Peyer's patch (tissue), 4 donors: Measurements from ENCODE around the gene LAMC3. TPM values are rescaled to one million over a fixed set of nuclear protein-coding genes. Genes with fewer than 3 reads are reported as not detected.

Source experiments
- DNase-seq, 3 donors: peaks; one replicate each; pipeline ENCODE4 v3.0.0-alpha.2; 2017 to 2019
- H3K27ac ChIP-seq, 4 donors: fragments of 200-600 bp; sonication (generic); one replicate each; pipeline ENCODE4 v1.5.1; 2016 to 2019
- H3K27me3 ChIP-seq, 2 donors: fragments of 200-600 bp; sonication (generic); one replicate each; pipeline ENCODE4 v1.5.1; 2019
- H3K36me3 ChIP-seq, 3 donors: fragments of 200-600 bp; sonication (generic); one replicate each; pipeline ENCODE4 v1.5.1; 2016 to 2019
- H3K4me1 ChIP-seq, 4 donors: fragments of 200-600 bp; sonication (generic); one replicate each; pipeline ENCODE4 v1.5.1; 2016 to 2019
- H3K4me3 ChIP-seq, 4 donors: fragments of 200-600 bp; sonication (generic); 1 replicate in 3 of 4; 2 replicates in 1 of 4; pipeline ENCODE4 v1.5.1; 2016 to 2019; ENCODE audit warnings: mild to moderate bottlenecking in 1 of 4
- H3K9me3 ChIP-seq, 4 donors: fragments of 200-600 bp; sonication (generic); one replicate each; pipeline ENCODE4 v1.5.1; 2016 to 2019; ENCODE audit warnings: mild to moderate bottlenecking in 1 of 4
- POLR2A ChIP-seq, 2 donors: fragments of 450-650 bp; IDR thresholded peaks; one replicate each; pipeline ENCODE4 v1.5.1; 2017; ENCODE audit warnings: antibody characterized with exemption in 2 of 2, mild to moderate bottlenecking in 2 of 2, moderate library complexity in 2 of 2
- total RNA-seq, 4 donors: library from RNA; depleted of rRNA; stranded (reverse); fragments of >200 nt; gene quantifications; one replicate each; pipeline ENCODE4 v1.1.0, GENCODE V29; 2016
- TF ChIP-seq, protein P1 (sequence below), 6 experiments: fragments of 450-650 bp in 4 of 6; fragments of 200-600 bp in 2 of 6; sonication (generic) in 1 of 6; IDR thresholded peaks; one replicate each; pipeline ENCODE4 v1.5.1; 2017 to 2019; ENCODE audit warnings: antibody characterized with exemption in 6 of 6, mild to moderate bottlenecking in 3 of 6, moderate library complexity in 1 of 6

LAMC3 gene
- total RNA-seq, 4 donors from 2014 or later = 1.6 to 4.1 (median 3.9) TPM; not detected in 1

DNA sequence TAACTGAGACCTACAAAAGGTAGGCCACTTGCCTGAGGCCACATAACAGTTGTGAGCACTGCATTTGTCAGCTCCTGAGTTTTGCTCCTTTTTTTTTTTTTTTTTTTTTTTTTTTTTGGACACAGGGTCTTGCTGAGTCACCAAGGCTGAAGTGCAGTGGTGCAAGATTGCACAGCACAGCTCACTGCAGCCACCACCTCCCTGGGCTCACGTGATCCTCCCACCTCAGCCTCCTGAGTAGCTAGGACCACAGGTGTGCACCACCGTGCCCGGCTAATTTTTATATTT is 37.1 kb downstream of the LAMC3 start:
- Histone ChIP-seq H3K9me3 (no peaks in the 10 kb centered on the region), H3K27ac (no peak overlapping the region), H3K4me1 (peaks cover 0 to 4% (median 0%) of the 10 kb centered on the region in 4 donors), H3K27me3 (no peaks in the 10 kb centered on the region), H3K4me3 (no peak overlapping the region), H3K36me3 (no peaks in the 10 kb centered on the region)
- no peak for TF ChIP-seq POLR2A (IDR thresholded peaks at IDR 0.05)
- TF ChIP-seq, protein P1, sequence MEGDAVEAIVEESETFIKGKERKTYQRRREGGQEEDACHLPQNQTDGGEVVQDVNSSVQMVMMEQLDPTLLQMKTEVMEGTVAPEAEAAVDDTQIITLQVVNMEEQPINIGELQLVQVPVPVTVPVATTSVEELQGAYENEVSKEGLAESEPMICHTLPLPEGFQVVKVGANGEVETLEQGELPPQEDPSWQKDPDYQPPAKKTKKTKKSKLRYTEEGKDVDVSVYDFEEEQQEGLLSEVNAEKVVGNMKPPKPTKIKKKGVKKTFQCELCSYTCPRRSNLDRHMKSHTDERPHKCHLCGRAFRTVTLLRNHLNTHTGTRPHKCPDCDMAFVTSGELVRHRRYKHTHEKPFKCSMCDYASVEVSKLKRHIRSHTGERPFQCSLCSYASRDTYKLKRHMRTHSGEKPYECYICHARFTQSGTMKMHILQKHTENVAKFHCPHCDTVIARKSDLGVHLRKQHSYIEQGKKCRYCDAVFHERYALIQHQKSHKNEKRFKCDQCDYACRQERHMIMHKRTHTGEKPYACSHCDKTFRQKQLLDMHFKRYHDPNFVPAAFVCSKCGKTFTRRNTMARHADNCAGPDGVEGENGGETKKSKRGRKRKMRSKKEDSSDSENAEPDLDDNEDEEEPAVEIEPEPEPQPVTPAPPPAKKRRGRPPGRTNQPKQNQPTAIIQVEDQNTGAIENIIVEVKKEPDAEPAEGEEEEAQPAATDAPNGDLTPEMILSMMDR (IDR thresholded peaks at IDR 0.05) = no peak
- DNase-seq = no peak

DNA sequence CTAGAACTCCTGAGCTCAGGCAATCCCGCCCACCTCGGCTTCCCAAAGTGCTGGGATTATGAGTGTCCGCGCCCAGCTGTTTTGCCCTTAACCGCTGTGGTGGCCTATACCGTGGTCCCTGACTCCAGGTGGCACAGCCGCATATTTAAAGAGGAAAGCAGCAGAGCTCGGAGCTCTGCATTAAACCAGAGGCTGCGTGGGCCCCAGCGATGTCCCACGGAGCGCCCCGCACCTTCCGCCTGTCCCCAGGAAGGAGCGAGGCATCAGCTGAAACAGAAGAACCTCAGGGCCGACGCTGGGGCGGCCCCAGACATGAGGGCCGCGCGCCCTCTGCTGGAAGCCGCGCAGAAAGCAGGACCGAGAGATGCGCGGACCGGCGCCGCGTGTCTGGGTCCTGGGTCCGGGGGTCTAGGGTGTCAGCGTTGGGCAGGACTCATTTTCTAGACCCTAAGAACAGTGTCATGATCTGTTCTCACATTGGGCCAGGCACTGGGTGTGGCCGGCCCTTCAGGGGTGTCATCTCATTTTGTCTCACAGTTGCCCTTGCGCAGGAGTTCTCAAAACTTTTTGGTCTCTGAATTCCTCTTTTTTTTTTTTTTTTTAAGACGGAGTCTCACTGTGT is 37.7 kb downstream of the LAMC3 start:
- peak; percentile 70 to 85 (median 78) for DNase-seq
- no peak overlapping the region for H3K27ac ChIP-seq
- no peak for TF ChIP-seq POLR2A (IDR thresholded peaks at IDR 0.05)
- TF ChIP-seq, protein P1 (IDR thresholded peaks at IDR 0.05) = peak; percentile 73 to 93 (median 77)
- peaks cover 0 to 4% (median 0%) of the 10 kb centered on the region in 4 donors for H3K4me1 ChIP-seq
- no peaks in the 10 kb centered on the region for H3K9me3 ChIP-seq
- no peaks in the 10 kb centered on the region for H3K27me3 ChIP-seq
- no peaks in the 10 kb centered on the region for H3K36me3 ChIP-seq
- H3K4me3 ChIP-seq = peak overlapping the region in 1 of 4 donors; percentile 6

DNA sequence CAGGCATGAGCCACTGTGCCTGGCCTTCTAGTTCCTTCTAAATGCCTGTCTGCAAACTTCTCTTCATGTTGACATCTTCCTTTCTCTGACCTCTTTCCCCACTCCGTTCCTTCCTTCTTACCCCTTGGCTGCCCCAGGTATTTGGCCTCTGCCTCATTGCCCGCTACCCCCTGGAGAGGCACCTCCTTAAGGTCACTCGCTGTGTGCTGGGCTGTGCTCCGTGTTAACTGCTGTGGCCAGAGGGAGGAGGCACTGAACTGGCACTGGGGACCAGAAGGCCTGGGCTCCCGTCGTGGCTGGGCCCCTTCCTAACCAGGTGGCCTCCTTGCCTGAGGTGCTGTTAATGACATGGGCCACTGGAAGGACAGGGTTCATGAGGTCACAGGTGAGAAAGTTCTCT is 39.4 kb downstream of the LAMC3 start:
- TF ChIP-seq, protein P1 (IDR thresholded peaks at IDR 0.05) = no peak
- no peak for TF ChIP-seq POLR2A (IDR thresholded peaks at IDR 0.05)
- H3K27ac ChIP-seq = no peak overlapping the region

DNA sequence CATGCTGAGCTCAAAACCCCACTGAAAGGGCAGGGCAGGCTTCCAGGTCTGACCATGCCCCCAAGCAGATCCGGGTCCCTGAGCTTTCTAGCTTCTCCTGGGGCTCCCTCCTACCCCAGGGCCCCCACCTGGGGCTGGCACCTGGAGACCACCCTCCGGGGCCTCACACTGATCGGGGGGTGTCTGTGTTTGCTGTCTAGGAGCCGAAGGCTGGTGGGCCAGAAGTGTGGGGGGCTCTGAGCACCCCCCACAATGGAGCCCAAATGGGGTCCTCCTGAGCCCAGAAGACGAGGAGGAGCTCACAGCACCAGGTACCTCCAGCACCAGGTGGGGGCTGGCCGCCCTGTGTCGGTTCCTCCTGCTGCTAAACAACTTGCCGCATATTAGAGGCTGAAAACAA is 39.8 kb downstream of the LAMC3 start:
- TF ChIP-seq, protein P1 (IDR thresholded peaks at IDR 0.05) = no peak
- no peak for TF ChIP-seq POLR2A (IDR thresholded peaks at IDR 0.05)
- H3K4me3 ChIP-seq = no peak overlapping the region
- H3K36me3 ChIP-seq = no peaks in the 10 kb centered on the region
- DNase-seq = no peak
- no peaks in the 10 kb centered on the region for H3K27me3 ChIP-seq
- no peaks in the 10 kb centered on the region for H3K9me3 ChIP-seq
- no peak overlapping the region for H3K27ac ChIP-seq
- H3K4me1 ChIP-seq = peaks cover 0 to 4% (median 0%) of the 10 kb centered on the region in 4 donors

More for the DNA sequence above, 39.4 kb downstream of the LAMC3 start:
- H3K36me3 ChIP-seq = no peaks in the 10 kb centered on the region
- no peak overlapping the region for H3K4me3 ChIP-seq
- DNase-seq = no peak
- peaks cover 0 to 4% (median 0%) of the 10 kb centered on the region in 4 donors for H3K4me1 ChIP-seq
- no peaks in the 10 kb centered on the region for H3K27me3 ChIP-seq
- no peaks in the 10 kb centered on the region for H3K9me3 ChIP-seq

DNA sequence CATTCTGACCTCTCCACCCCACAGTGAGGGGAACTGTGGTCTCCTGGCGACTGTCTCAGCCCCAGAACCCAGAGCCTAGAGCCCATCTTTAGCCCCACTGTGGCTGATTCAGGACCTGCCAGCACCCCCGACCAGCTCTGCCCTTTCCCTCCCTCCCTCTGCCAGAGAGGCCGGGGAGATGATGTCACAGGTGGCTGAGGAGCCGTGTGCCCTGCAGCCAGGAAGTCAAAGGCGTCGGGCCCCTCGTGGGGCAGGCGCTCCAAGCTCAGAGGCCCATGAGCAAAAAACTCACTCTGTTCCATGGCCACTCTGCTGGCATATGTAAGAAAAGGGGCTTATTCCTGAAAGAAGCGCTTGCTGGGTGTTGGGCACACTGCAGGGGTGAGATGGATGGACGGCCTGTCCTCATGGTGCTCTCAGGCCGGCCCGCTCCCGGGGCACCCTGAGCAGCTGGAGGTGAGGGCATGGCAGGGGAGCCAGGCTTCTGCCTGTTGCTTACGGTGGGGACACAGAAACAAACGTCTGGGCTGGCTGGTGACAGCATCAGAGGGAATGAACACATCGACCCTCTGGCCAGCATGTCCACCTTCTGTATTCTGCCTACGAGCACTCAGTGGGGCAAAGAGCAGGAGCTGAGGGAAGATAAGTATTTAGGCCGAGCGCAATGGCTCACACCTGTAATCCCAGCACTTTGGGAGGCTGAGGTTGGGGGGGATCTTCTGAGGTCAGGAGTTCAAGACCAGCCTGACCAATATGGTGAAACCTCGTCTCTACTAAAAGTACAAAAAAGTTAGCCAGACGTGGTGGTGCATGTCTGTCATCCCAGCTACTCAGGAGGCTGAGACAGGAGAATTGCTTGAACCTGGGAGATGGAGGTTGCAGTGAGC is 41.1 kb downstream of the LAMC3 start:
- no peak for TF ChIP-seq POLR2A (IDR thresholded peaks at IDR 0.05)
- TF ChIP-seq, protein P1 (IDR thresholded peaks at IDR 0.05) = no peak
- H3K27me3 ChIP-seq = no peaks in the 10 kb centered on the region
- no peak overlapping the region for H3K4me3 ChIP-seq
- no peak for DNase-seq
- H3K36me3 ChIP-seq = no peaks in the 10 kb centered on the region
- no peak overlapping the region for H3K27ac ChIP-seq
- peaks cover 0 to 4% (median 0%) of the 10 kb centered on the region in 4 donors for H3K4me1 ChIP-seq
- no peaks in the 10 kb centered on the region for H3K9me3 ChIP-seq
